SH-SY5Y (cell line): ENCODE results near the gene CXXC4.

Experiments
- GATA2 ChIP-seq: IDR thresholded peaks from 2 replicates; pipeline ENCODE4 v1.6.1; 2011; ENCODE audit warnings: mild to moderate bottlenecking, low read depth, low read length
- GATA3 ChIP-seq: IDR thresholded peaks from 2 replicates; pipeline ENCODE4 v1.6.1; 2011; ENCODE audit warnings: low read depth, mild to moderate bottlenecking, low read length, moderate library complexity

DNA sequence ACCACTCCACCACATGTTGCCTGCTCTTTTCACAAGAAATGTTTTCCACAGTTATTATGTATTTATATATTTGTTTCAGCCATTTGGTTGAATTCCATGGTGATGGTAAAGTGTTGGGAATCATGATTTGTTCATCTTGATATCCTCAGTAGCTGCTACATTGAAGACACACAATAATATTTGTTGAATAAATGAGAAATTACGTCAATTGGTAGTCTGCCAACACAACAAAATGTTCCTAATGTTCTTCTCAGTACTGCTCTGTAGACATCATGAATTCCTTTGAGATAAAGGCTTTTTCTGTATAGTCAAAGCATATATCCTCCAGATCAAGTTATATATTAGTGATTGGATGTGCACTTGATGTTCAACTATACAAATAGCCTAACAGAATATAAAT, 29.5 kb downstream of the CXXC4 start:
- TF ChIP-seq GATA3 (no peak), GATA2 (no peak)
